ENCODE measurements around the gene ST6GALNAC4.

Gene ST6GALNAC4

GRCh38 chr9:127928676-127929624 lies 12.1 kb upstream of the ST6GALNAC4 start:
- DNase-seq, result no peak

- DNase-seq, result no peak
Measured at GRCh38 chr9:127927988-127928675, 11.3 kb upstream of the ST6GALNAC4 start.

- peak; percentile 80 for DNase-seq
Measured at GRCh38 chr9:127927201-127927987, 10.6 kb upstream of the ST6GALNAC4 start.

- no peak for DNase-seq
Measured at GRCh38 chr9:127926906-127927200, 10.0 kb upstream of the ST6GALNAC4 start.

GRCh38 chr9:127925959-127926905 lies 9.4 kb upstream of the ST6GALNAC4 start:
- no peak for DNase-seq

GRCh38 chr9:127924736-127925444 lies 8.0 kb upstream of the ST6GALNAC4 start:
- no peak for DNase-seq

GRCh38 chr9:127923771-127924170 lies 6.9 kb upstream of the ST6GALNAC4 start:
- no peak for DNase-seq

GRCh38 chr9:127923046-127923445 lies 6.2 kb upstream of the ST6GALNAC4 start:
- no peak for DNase-seq

GRCh38 chr9:127921557-127922120 lies 4.8 kb upstream of the ST6GALNAC4 start:
- no peak for DNase-seq

- no peak for DNase-seq
Measured at GRCh38 chr9:127920794-127921193, 4.0 kb upstream of the ST6GALNAC4 start.

- no peak for DNase-seq
Measured at GRCh38 chr9:127919253-127919815, 2.5 kb upstream of the ST6GALNAC4 start.

- DNase-seq, result no peak
Measured at GRCh38 chr9:127918183-127919107, 1.6 kb upstream of the ST6GALNAC4 start.

GRCh38 chr9:127917603-127918002 lies 762 bp upstream of the ST6GALNAC4 start:
- DNase-seq, result no peak

GRCh38 chr9:127915801-127916719 lies 781 bp downstream of the ST6GALNAC4 start:
- no peak for DNase-seq

- DNase-seq, result no peak
Measured at GRCh38 chr9:127915325-127915752, 1.5 kb downstream of the ST6GALNAC4 start.

GRCh38 chr9:127913682-127914081 lies 3.2 kb downstream of the ST6GALNAC4 start:
- DNase-seq, result no peak

GRCh38 chr9:127912882-127913281 lies 4.0 kb downstream of the ST6GALNAC4 start:
- DNase-seq, result no peak

GRCh38 chr9:127912296-127912695 lies 4.5 kb downstream of the ST6GALNAC4 start:
- DNase-seq, result no peak

Measured in NCI-H1105 (cell line).